Left lung (tissue), 10 donors: ENCODE data around the gene FGF1. TPM values are rescaled to one million over a fixed set of nuclear protein-coding genes. Genes with fewer than 3 reads are reported as not detected.

ENCODE experiments used
- ATAC-seq: fragments of 200-7000 bp; cut with Tn5 transposase; one replicate; pipeline ENCODE4 v1.9.1; 2020; ENCODE audit warnings: moderate library complexity
- DNase-seq, 4 donors: peaks; one replicate each; pipeline ENCODE4 v3.0.0-alpha.2; 2013 to 2020
- H3K27ac ChIP-seq, 2 donors: fragments of 200-600 bp; sonication (generic) in 1 of 2; one replicate each; pipeline versions ENCODE4 v1.5.0 to v1.8.0; 2020 to 2021
- H3K27me3 ChIP-seq, 2 donors: fragments of 200-600 bp; sonication (generic) in 1 of 2; one replicate each; pipeline versions ENCODE4 v1.5.0 to v1.8.0; 2020 to 2021
- H3K36me3 ChIP-seq, 2 donors: fragments of 200-600 bp; sonication (generic) in 1 of 2; one replicate each; pipeline versions ENCODE4 v1.5.0 to v1.8.0; 2020 to 2021
- H3K4me1 ChIP-seq, 2 donors: fragments of 200-600 bp; one replicate each; pipeline ENCODE4 v1.8.0; 2021
- H3K4me3 ChIP-seq, 2 donors: fragments of 200-600 bp; sonication (generic) in 1 of 2; one replicate each; pipeline versions ENCODE4 v1.5.0 to v1.8.0; 2020 to 2021; ENCODE audit warnings: mild to moderate bottlenecking in 1 of 2
- H3K9me3 ChIP-seq, 2 donors: fragments of 200-600 bp; sonication (generic) in 1 of 2; one replicate each; pipeline versions ENCODE4 v1.5.0 to v1.8.0; 2020 to 2021
- intact Hi-C, 2 donors: fragments of 100-400 bp; cut with DNase I; formaldehyde crosslinking; loops; one replicate each; pipeline versions ENCODE4 v1.11.2 to v1.14.2; 2022
- polyA plus RNA-seq, 6 donors: library from polyadenylated mRNA; unstranded; fragments of 120-200 nt; gene quantifications; one replicate each; pipeline ENCODE4 v1.2.1, GENCODE V29; 2013; ENCODE audit not compliant: insufficient read length in 6 of 6
- total RNA-seq, 2 donors: library from RNA; stranded (reverse); fragmentation: NEBNext Ultra II Directional; extraction: Animal tissue kit (Norgen Biotek cat#: 25700); gene quantifications; one replicate each; pipeline ENCODE4 v1.2.1, GENCODE V29; 2021
- TF ChIP-seq, protein P1 (sequence below), 2 donors: fragments of 200-600 bp; sonication (generic) in 1 of 2; IDR thresholded peaks; one replicate each; pipeline versions ENCODE4 v1.5.0 to v1.8.0; 2021; ENCODE audit warnings: antibody characterized with exemption in 2 of 2
- donor health status: DM: no; HTN: yes; CAD: no.
- donor health status: DM: no; HTN: no; CAD: no.

FGF1 gene
- total and polyA plus RNA-seq, 8 donors = 0.41 to 1.9 (median 1.4) TPM

- Histone ChIP-seq H3K27me3 (no peaks in the 10 kb centered on the region), H3K36me3 (no peaks in the 10 kb centered on the region), H3K27ac (no peak overlapping the region), H3K4me3 (no peak overlapping the region), H3K4me1 (no peaks in the 10 kb centered on the region), H3K9me3 (no peaks in the 10 kb centered on the region)
- no peak for ATAC-seq
- DNase-seq = no peak
- intact Hi-C loops = no loop called here
- TF ChIP-seq, protein P1, sequence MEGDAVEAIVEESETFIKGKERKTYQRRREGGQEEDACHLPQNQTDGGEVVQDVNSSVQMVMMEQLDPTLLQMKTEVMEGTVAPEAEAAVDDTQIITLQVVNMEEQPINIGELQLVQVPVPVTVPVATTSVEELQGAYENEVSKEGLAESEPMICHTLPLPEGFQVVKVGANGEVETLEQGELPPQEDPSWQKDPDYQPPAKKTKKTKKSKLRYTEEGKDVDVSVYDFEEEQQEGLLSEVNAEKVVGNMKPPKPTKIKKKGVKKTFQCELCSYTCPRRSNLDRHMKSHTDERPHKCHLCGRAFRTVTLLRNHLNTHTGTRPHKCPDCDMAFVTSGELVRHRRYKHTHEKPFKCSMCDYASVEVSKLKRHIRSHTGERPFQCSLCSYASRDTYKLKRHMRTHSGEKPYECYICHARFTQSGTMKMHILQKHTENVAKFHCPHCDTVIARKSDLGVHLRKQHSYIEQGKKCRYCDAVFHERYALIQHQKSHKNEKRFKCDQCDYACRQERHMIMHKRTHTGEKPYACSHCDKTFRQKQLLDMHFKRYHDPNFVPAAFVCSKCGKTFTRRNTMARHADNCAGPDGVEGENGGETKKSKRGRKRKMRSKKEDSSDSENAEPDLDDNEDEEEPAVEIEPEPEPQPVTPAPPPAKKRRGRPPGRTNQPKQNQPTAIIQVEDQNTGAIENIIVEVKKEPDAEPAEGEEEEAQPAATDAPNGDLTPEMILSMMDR (IDR thresholded peaks at IDR 0.05) = no peak
Measured at GRCh38 chr5:142671266-142671665, 14.6 kb downstream of the FGF1 start.

GRCh38 chr5:142670804-142671203 is 15.1 kb downstream of the FGF1 start:
- no peaks in the 10 kb centered on the region for H3K9me3 ChIP-seq
- no peaks in the 10 kb centered on the region for H3K27me3 ChIP-seq
- ATAC-seq (no peak), DNase-seq (peak in 2 of 4 donors; percentile 30 to 37)
- H3K4me3 ChIP-seq = no peak overlapping the region
- H3K36me3 ChIP-seq = no peaks in the 10 kb centered on the region
- intact Hi-C loops = no loop called here
- TF ChIP-seq, protein P1 (IDR thresholded peaks at IDR 0.05) = no peak
- no peaks in the 10 kb centered on the region for H3K4me1 ChIP-seq
- H3K27ac ChIP-seq = no peak overlapping the region

GRCh38 chr5:142669477-142669876 is 16.4 kb downstream of the FGF1 start:
- no peak for ATAC-seq
- intact Hi-C loops = no loop called here
- Histone ChIP-seq H3K9me3 (no peaks in the 10 kb centered on the region), H3K4me1 (no peaks in the 10 kb centered on the region), H3K4me3 (no peak overlapping the region), H3K36me3 (no peaks in the 10 kb centered on the region), H3K27me3 (no peaks in the 10 kb centered on the region), H3K27ac (no peak overlapping the region)
- TF ChIP-seq, protein P1 (IDR thresholded peaks at IDR 0.05) = no peak
- no peak for DNase-seq

- Histone ChIP-seq H3K9me3 (no peaks in the 10 kb centered on the region), H3K4me3 (no peak overlapping the region), H3K27me3 (no peaks in the 10 kb centered on the region), H3K36me3 (no peaks in the 10 kb centered on the region), H3K27ac (no peak overlapping the region), H3K4me1 (no peaks in the 10 kb centered on the region)
- ATAC-seq (no peak), DNase-seq (no peak)
- intact Hi-C loops = no loop called here
- TF ChIP-seq, protein P1 (IDR thresholded peaks at IDR 0.05) = no peak
Measured at GRCh38 chr5:142668336-142668735, 17.6 kb downstream of the FGF1 start.

- TF ChIP-seq, protein P1 (IDR thresholded peaks at IDR 0.05) = no peak
Measured at GRCh38 chr5:142667831-142668230, 18.1 kb downstream of the FGF1 start.

More at GRCh38 chr5:142667831-142668230, 18.1 kb downstream of the FGF1 start:
- no peaks in the 10 kb centered on the region for H3K36me3 ChIP-seq
- H3K4me3 ChIP-seq = no peak overlapping the region
- no peaks in the 10 kb centered on the region for H3K4me1 ChIP-seq
- ATAC-seq = no peak
- no peaks in the 10 kb centered on the region for H3K27me3 ChIP-seq
- H3K27ac ChIP-seq = no peak overlapping the region
- DNase-seq = peak in 1 of 4 donors; percentile 68
- H3K9me3 ChIP-seq = no peaks in the 10 kb centered on the region
- intact Hi-C loops = no loop called here
